ENCODE measurements around the gene RPE.

Gene RPE

DNA sequence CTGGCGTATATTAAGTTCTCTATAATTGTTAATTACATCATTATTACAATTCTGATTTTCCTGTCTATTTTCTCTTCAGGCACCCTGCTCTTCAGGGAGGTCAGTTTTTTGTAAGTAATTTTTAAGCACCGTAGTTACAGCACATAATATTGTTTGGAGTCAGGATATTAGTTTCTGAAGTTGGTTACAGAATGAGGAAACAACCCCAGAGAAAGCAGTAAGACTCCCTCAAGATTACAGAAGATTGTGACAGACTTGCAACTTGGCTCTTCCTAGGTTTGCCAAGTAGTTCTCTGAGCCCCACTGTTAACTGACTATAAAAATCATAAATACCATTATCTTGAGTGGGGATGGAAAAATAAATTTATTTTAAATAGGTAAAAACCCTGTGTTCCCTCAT, 921 bp downstream of the RPE start:
- no peak for DNase-seq

DNA sequence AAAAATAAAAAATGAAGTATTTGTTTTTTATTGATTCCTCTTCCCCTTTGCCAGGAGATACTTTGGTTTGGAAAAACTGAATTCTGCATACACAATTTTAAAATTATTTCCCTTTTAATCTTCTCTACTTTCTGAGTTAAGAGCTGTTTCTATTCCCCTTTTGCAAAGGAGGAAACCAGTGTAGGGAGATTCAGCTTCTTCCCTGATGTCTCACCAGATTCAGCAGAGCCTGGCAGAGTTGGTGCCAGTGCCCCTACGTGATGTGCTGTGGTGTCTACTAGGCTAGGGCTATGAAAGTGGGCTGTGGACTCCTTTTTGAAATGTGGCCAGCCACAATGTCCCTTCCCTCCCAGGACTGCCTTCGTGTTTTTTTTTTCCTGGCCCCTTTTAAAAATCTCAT, 2.4 kb downstream of the RPE start:
- no peak for DNase-seq

DNA sequence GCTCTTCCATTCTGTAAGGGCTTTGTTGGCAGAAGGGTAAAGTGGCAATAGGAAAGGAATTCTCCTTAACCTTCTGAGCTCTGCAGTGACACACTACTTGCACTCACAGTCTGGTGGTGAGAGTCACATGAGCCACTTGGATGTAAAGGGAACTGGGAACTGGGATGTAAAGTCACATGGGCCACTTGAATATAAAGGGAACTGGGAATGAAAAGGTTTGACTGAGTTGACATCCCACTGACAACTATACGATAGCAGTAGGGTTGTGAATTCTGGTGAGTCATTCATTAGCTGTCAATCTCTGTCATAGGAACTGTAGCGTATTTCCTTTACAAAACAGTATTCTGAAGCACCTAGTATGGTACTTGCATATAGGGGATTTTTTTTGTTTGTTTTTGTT, 5.5 kb downstream of the RPE start:
- DNase-seq, result no peak

DNA sequence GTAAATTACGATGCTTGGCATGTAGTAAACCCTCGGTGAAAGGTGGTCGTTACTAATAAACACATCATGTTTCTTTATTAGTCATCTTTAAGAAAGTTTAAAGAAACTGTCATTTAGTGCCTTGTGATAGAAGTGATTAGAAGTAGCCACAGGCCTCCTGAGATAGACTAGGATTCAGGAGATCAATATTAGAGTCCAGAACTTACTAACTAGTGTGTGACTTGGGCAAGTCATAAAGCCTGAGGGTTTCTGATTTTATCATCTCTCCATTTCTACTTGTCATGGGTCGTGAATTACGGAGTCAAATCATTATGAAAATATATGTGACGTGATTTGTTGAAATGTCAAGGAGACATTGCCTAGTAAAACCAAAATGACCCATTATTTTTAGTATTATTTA, 6.7 kb downstream of the RPE start:
- DNase-seq, result no peak

DNA sequence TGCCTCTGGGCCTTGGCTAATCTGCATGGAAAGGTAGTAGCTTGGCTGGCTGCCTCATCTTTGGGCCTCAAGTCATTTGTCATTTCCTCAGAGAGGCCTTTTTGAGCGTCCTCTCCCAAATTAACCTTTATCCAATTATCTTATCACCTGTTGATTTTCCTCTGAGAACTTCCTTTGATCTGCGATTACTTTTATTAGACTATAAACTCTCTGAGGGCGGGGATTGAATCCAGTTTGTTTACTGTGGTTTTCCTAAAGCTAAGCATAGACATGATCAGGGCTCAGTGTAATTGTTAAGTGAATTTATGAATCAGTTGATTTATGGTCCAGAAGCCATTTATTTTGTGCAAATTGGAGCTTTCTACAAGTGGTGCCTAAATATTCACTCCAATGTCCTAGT, 7.5 kb downstream of the RPE start:
- DNase-seq, result no peak

DNA sequence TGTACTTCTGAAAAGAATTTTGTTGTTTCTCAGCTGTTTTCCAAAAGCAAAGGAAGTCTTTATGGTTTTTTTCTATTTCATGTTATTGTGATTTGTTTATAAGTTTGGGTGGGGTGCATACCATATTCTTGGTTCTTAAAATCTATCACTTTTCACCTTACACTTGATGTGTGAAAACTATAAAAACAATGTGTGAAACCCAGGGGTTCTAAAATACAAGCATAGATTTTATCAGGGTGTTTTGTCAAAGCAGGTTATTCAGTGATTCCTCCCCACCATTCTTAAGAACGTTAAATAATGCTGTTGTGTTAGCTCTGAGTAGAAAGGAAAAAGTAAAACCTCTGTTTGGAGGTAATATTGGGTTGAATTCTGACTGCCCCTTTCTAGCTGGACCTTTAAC, 17.7 kb downstream of the RPE start:
- no peak for DNase-seq

DNA sequence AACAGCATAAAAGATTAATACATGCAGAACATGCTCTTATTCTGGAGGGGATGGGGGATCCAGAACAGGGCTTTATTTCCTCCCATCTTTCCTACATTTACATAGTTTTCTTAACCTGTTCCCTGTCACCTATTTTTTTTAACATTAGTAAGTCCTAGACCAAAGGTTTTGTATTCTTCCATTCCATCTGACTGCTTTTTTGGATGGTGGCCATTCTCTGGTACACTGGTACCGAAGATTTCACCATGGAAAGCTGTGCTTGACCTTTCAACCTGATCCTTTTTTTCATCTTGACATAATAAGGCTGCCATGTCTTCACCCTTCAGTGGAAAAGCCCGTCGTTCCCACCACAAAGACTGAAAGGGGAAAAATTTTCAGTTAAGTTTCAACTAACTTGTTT, 20.4 kb downstream of the RPE start:
- DNase-seq, result no peak

DNA sequence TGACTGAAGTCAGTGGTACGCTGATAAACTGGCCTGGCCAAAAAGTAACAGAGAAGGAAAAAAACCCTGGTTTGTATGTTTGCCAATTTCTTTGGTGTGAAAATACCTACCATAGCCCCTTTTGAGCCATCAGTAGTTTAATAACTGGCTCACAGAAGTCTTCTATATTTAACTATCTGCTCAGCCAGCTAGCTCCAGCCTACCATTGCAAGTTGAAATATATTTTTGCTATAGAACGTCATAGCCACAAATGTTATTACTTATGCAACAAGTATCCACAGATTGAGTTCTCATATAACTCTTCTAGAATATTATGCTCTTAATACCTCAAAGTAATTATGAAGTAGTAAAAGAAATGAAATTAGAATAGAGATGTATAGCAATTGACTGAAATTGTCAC, 25.2 kb downstream of the RPE start:
- no peak for DNase-seq

DNA sequence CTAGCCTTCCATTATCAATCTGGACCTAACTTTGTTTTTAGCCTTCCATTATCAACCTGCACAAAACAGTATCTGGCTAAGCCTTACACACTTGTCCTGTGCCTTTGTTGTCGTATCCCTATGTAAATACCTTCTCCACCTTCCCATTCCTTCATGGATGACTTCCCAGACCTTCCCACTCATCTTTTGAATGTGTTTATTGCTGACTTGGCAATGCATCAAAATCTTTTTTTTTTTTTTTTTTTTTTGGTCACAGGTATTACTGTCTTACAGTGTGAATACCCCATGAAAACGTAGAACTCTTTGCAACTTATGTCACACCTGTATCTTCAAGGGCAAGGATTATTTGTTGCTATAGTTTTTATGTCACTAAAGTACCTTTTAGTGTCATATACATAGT, 25.7 kb downstream of the RPE start:
- no peak for DNase-seq

DNA sequence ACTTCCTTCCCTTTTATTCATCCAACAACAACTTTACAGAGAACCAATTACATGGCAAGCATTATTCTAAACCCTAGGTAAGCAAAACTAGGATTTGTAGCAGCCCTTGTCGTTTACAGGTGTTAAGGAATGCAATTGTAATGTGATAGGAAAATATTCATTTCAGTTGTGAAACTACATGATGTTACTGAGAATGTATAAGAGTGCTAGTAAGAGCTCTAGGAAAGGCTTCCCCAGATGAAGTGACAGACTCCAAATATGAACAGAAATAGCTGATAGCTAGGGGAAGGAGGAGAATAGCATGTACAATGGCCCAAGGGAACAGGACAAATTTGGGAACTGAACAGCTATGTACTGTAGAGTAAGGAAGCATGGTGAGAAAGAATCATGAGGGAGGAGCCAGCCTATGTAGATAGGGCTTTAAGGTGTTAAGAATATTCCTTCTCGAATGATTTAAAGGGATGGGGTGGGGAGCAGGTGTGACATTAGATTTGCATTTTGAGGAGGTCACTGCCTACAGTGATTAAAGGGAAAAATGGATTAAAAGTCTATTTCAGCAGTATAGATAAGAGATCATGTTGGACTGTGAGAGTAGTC, 31.7 kb downstream of the RPE start:
- no peak for DNase-seq

DNA sequence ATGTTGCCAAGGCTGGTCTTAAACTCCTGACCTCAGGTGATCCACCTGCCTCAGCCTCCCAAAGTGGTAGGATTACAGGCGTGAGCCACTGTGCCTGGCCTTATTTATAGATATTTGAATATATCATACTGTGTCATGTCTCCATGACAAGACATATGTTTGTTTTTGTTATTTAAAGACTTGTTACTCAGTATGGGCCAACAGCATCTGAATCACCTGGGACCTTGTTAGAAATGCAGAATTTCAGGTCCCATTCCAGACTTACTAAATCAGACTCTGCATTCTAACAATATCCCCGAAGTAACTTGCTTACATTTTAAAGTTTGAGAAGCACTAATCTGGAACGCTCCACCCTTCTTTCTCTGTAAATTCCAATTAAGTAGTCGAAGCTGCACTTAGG, 33.2 kb downstream of the RPE start:
- DNase-seq, result no peak

DNA sequence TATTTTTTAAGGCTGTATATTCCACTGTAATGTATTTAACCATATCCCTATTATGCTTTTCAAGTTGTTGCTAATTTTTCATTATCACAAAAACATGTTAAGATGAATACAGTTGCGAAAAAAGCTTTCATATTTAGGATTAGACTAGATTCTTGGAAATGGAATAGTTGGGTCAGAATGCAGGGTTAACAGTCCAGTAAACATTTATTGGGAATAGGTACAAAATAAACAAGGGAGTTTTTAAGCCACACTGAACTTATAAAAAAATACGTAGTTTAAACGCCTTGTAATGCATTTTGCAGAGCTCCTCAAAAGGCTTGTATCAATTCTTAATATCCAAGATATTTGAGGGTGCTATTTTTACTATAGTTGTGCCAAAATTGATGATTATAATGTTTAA, 35.6 kb downstream of the RPE start:
- DNase-seq, result no peak

DNA sequence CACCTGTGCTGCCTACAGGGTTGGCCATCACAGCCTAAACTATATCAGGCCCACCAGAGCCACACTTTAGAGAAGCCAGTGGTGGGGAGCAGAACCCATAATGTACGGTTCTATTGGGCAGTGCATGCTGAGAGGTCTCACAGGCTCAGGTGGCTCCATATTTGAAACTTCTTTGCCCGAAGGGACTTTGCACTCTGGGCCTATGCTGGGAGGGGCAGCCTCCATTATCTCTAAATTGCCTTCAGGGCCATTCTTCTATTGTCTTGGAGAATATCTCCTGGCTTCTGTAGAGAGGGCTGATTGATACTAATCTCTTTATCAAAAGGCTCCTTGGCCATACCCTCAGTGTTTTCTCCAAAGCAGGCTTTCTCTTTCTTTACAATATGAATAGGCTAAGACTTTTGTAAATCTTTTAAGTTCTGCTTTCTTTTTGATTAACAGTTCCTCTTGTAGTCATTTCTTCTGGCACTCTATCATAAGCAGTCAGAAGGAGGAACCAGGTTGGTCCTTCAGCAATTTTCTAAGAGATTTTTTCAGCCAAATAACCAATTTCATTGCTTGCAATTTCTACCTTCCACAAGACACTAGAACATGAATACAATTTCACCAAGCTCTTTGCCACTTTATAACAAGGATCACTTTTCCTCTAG, 44.5 kb downstream of the RPE start:
- no peak for DNase-seq

DNA sequence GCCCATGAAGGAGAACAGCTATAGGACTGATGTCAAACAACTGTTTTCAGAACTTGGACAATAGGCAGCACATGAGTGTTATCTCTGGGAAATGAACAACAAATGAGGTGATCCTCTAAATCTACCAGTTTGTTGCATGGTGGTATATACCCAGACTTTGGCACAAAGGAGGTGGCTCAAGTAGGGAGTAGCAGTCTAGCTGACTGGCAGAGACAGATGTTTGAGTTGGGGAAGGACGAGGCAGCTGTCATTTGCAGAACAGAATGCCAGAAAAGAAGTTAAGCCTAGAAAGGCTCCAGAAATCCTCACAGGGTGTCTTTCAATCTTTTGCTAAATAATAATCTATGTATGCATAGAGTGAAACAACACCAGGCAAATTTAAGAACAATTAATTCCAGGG, 47.4 kb downstream of the RPE start:
- DNase-seq, result no peak

DNA sequence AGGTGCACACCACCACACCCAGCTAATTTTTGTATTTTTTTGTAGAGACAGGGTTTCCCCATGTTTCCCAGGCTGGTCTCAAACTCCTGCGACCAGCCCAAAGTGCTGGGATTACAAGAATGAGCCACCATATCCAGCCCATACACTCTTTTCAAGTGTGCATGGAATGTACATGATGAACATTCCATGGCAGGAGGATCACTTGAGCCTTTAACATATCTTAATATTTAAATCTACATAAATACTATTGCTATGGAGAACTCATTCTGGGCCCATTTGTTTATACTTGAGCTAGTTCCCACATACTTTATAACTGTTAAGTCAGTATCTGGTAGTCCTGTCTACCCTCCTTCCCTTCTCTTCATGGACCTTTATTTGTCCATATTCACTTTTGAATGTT, 48.4 kb downstream of the RPE start:
- DNase-seq, result no peak

DNA sequence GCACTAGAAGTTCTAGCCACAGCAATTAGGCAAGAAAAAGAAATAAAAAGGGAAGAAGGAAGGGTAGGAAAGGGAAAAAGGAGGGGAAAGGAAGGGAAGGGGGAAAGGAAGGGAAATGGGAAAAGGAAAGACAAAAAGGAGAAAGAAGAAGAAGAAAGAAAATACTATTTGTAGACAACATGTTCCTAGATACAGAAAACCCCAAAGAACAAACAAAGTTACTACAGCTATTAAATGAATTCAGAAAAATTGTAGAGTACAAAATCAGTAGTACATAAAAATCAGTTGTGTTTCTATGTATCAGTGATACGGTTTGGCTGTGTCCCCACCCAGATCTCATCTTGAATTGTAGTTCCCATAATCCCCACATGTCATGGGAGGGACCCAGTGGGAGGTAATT, 52.3 kb downstream of the RPE start:
- no peak for DNase-seq

DNA sequence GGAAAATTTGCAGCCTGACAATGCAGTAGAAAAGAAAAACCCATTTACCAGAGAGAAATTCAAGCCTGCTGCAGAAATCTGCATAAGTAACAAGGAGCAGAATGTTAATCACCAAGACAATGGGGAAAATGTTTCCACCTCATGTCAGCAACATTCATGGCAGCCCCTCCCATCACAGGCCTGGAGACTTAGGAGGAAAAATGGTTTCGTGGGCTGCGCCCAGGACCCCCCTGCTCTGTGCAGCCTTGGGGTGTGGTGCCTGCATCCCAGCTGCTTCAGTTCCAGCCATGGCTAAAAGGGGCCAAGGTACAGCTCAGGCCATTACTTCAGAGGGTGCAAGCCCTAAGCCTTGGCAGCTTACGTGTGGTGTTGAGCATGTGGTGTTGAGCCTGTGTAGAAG, 53.4 kb downstream of the RPE start:
- DNase-seq, result no peak

DNA sequence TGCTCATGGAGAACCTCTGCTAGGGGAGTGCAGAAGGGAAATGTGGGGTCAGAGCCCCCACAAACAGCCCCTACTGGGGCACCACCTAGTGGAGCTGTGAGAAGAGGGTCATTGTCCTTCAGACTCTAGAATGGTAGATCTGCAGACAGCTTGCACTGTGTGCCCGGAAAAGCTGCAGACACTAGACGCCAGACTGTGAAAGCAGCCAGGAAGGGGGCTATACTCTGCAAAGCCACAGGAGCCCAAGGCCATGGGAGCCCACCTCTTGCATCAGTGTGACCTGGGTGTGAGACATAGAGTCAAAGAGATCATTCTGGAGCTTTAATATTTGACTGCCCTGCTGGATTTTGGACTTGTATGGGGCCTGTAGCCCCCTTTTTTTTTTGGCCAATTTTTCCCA, 60.9 kb downstream of the RPE start:
- no peak for DNase-seq
